ENCODE measurements around the gene MAGEC3.

The MAGEC3 gene

DNA sequence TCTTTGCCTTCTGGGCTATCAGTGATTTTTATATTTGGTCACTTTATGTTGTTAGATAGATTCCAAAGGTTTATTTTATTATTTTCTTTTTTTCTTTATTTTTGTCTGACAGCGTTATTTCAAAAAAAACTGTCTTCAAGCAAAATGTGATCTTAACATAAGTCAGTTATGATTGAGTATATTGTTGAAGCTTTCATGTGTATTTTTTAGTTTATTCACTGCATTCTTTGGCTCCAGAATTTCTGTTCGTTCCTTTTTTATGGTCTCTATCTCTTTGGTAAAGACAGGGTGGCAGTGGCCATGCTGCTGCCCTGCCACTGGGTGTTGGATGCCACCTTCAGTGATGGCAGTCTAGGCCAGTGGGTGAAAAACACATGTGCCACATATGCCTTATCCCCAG, at the start of gene MAGEC3:
Gene MAGEC3 (plus strand): TSS at position 301 of the 400 bp plus-strand sequence. CDS start 0 bp downstream, at position 301.
- TF ChIP-seq, protein P1, sequence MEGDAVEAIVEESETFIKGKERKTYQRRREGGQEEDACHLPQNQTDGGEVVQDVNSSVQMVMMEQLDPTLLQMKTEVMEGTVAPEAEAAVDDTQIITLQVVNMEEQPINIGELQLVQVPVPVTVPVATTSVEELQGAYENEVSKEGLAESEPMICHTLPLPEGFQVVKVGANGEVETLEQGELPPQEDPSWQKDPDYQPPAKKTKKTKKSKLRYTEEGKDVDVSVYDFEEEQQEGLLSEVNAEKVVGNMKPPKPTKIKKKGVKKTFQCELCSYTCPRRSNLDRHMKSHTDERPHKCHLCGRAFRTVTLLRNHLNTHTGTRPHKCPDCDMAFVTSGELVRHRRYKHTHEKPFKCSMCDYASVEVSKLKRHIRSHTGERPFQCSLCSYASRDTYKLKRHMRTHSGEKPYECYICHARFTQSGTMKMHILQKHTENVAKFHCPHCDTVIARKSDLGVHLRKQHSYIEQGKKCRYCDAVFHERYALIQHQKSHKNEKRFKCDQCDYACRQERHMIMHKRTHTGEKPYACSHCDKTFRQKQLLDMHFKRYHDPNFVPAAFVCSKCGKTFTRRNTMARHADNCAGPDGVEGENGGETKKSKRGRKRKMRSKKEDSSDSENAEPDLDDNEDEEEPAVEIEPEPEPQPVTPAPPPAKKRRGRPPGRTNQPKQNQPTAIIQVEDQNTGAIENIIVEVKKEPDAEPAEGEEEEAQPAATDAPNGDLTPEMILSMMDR (conservative IDR thresholded peaks at IDR 0.05; ENCODE audit: control insufficient read depth, insufficient read depth, low read depth, low read length): no peak
- DNase-seq (ENCODE audit: low read depth): no peak
- H3K4me3 ChIP-seq (ENCODE audit: control insufficient read depth, low read depth, low read length): no peak within 1 kb of the TSS

GRCh38 chrX:141791856-141792255, 46.3 kb upstream of the MAGEC3 start:
- TF ChIP-seq, protein P1 (conservative IDR thresholded peaks at IDR 0.05; ENCODE audit: control insufficient read depth, insufficient read depth, low read depth, low read length): no peak

DNA sequence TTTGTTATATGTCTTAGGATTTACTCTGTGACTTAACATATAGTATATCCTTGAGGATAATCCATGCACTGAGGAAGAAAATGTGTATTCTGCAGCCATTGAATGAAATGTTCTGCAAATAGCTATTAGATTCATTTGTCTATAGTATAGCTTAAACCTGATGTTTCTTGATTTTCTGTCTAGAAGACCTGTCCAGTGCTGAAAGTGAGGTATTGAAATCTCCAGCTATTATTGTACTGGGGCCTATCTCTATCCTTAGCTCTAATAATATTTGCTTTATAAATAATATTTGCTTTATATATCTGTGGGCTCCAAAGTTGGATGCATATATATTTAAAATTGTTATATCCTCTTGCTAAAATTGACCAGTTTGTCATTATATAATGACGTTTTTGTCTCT, 26.7 kb upstream of the MAGEC3 start:
- H3K4me3 ChIP-seq (ENCODE audit: control insufficient read depth, low read depth, low read length): no peak overlapping the region
- TF ChIP-seq, protein P1 (conservative IDR thresholded peaks at IDR 0.05; ENCODE audit: control insufficient read depth, insufficient read depth, low read depth, low read length): no peak
- no peak for DNase-seq (ENCODE audit: low read depth)

More at GRCh38 chrX:141791856-141792255, 46.3 kb upstream of the MAGEC3 start:
- peak; percentile 6 for DNase-seq (ENCODE audit: low read depth)
- H3K4me3 ChIP-seq (ENCODE audit: control insufficient read depth, low read depth, low read length): no peak overlapping the region

GRCh38 chrX:141814213-141814857, 23.8 kb upstream of the MAGEC3 start:
- no peak overlapping the region for H3K4me3 ChIP-seq (ENCODE audit: control insufficient read depth, low read depth, low read length)
- no peak for DNase-seq (ENCODE audit: low read depth)
- TF ChIP-seq, protein P1 (conservative IDR thresholded peaks at IDR 0.05; ENCODE audit: control insufficient read depth, insufficient read depth, low read depth, low read length): no peak

- DNase-seq (ENCODE audit: low read depth): no peak
- no peak overlapping the region for H3K4me3 ChIP-seq (ENCODE audit: control insufficient read depth, low read depth, low read length)
- TF ChIP-seq, protein P1 (conservative IDR thresholded peaks at IDR 0.05; ENCODE audit: control insufficient read depth, insufficient read depth, low read depth, low read length): no peak
Observed at GRCh38 chrX:141815904-141816303, 22.2 kb upstream of the MAGEC3 start.

GRCh38 chrX:141832247-141832646, 5.9 kb upstream of the MAGEC3 start:
- DNase-seq (ENCODE audit: low read depth): no peak
- TF ChIP-seq, protein P1 (conservative IDR thresholded peaks at IDR 0.05; ENCODE audit: control insufficient read depth, insufficient read depth, low read depth, low read length): no peak
- no peak overlapping the region for H3K4me3 ChIP-seq (ENCODE audit: control insufficient read depth, low read depth, low read length)

Measured in fibroblast of mammary gland (primary cell).